B cell (primary cell): Measurements from ENCODE around the gene CAMK2G. TPM values are rescaled to one million over a fixed set of nuclear protein-coding genes. Genes with fewer than 3 reads are reported as not detected.

Experiments used
- ATAC-seq: fragments of 200-7000 bp; cut with Tn5 transposase; one replicate; pipeline ENCODE4 v1.10.0; 2021; ENCODE audit warnings: low read depth, mild to moderate bottlenecking, moderate number of reproducible peaks, moderate library complexity
- CTCF ChIA-PET: fragments of 350-600 bp; sonication (Branson Sonifier 250); formaldehyde crosslinking; loops from one replicate; lab custom pipeline; 2021; ENCODE audit warnings: antibody characterized with exemption, inconsistent platforms; lab: Charles Lee
- POLR2A ChIA-PET: fragments of 350-600 bp; sonication (Branson Sonifier 250); formaldehyde crosslinking; loops from one replicate; lab custom pipeline; 2021; ENCODE audit warnings: antibody characterized with exemption; lab: Charles Lee
- DNase-seq: peaks from one replicate; pipeline ENCODE4 v3.0.0; 2013
- H2AFZ ChIP-seq: 2 replicates; pipeline ENCODE4 v1.6.1; 2012; ENCODE audit warnings: mild to moderate bottlenecking, low read depth, low read length; ENCODE audit not compliant: insufficient read depth, poor library complexity, severe bottlenecking
- H3K27ac ChIP-seq, 2 donors: 1 replicate in 1 of 2; 2 replicates in 1 of 2; pipeline ENCODE4 v1.5.1; 2012 to 2013; ENCODE audit warnings: low read length in 2 of 2, mild to moderate bottlenecking in 2 of 2, moderate library complexity in 1 of 2
- H3K27me3 ChIP-seq, 4 experiments: fragments of 200-600 bp in 1 of 4; sonication (generic) in 1 of 4; replicated peaks in 1 of 4; 1 replicate in 2 of 4; 2 replicates in 2 of 4; pipeline versions ENCODE4 v1.6.1 to v1.7.0; 2013 to 2016; ENCODE audit warnings: low read length in 3 of 4, mild to moderate bottlenecking in 2 of 4, mixed read lengths in 1 of 4, moderate library complexity in 1 of 4; ENCODE audit not compliant: insufficient read depth in 4 of 4, control insufficient read depth in 3 of 4; ENCODE audit errors: control extremely low read depth in 1 of 4
- H3K36me3 ChIP-seq, 2 experiments: replicated peaks in 1 of 2; 1 replicate in 1 of 2; 2 replicates in 1 of 2; pipeline versions ENCODE4 v1.6.1 to v1.7.1; 2013; ENCODE audit warnings: low read length in 1 of 2; ENCODE audit not compliant: insufficient read depth in 2 of 2, control insufficient read depth in 1 of 2; ENCODE audit errors: control extremely low read depth in 1 of 2, extremely low read depth in 1 of 2
- H3K4me1 ChIP-seq, 2 donors: fragments of 200-600 bp in 1 of 2; sonication (generic) in 1 of 2; 1 replicate in 1 of 2; 2 replicates in 1 of 2; pipeline versions ENCODE4 v1.5.1 to v1.6.1; 2013 to 2017; ENCODE audit warnings: low read length in 2 of 2; ENCODE audit not compliant: control insufficient read depth in 2 of 2, insufficient read depth in 2 of 2
- H3K4me2 ChIP-seq: replicated peaks from 2 replicates; pipeline ENCODE3; 2012; ENCODE audit warnings: mild to moderate bottlenecking, low read depth, low read length; ENCODE audit not compliant: poor library complexity, severe bottlenecking
- H3K4me3 ChIP-seq, 5 experiments: fragments of 200-600 bp in 1 of 5; sonication (generic) in 1 of 5; 1 replicate in 3 of 5; 2 replicates in 2 of 5; pipeline versions ENCODE4 v1.5.1 to v1.7.0; 2011 to 2016; ENCODE audit warnings: low read length in 4 of 5, mild to moderate bottlenecking in 4 of 5, low read depth in 2 of 5, control low read depth in 1 of 5, moderate library complexity in 1 of 5; ENCODE audit not compliant: insufficient read depth in 1 of 5; ENCODE audit errors: control extremely low read depth in 1 of 5, extremely low read depth in 1 of 5
- H3K79me2 ChIP-seq: fragments of 200-600 bp; sonication (generic); one replicate; pipeline ENCODE4 v1.6.0; 2016; ENCODE audit warnings: low read length; ENCODE audit not compliant: control insufficient read depth, insufficient read depth
- H3K9ac ChIP-seq: fragments of 200-600 bp; sonication (generic); 2 replicates; pipeline ENCODE4 v1.6.1; 2017; ENCODE audit warnings: mild to moderate bottlenecking, low read length, moderate library complexity
- H3K9me3 ChIP-seq, 3 donors: one replicate each; pipeline versions ENCODE4 v1.6.1 to v1.7.1; 2013; ENCODE audit warnings: low read length in 2 of 3; ENCODE audit not compliant: control insufficient read depth in 2 of 3, insufficient read depth in 1 of 3; ENCODE audit errors: control extremely low read depth in 1 of 3
- H4K20me1 ChIP-seq: 2 replicates; pipeline ENCODE4 v1.6.0; 2012; ENCODE audit warnings: mild to moderate bottlenecking, low read length; ENCODE audit not compliant: insufficient read depth, control insufficient read depth, poor library complexity, severe bottlenecking
- H3K27ac Mint-ChIP-seq: one replicate; pipeline ENCODE4 v1.8.0; 2021; ENCODE audit warnings: mixed read lengths
- H3K27me3 Mint-ChIP-seq: one replicate; pipeline ENCODE4 v1.8.0; 2021; ENCODE audit warnings: mixed read lengths
- H3K4me1 Mint-ChIP-seq: one replicate; pipeline ENCODE4 v1.8.0; 2021; ENCODE audit warnings: mixed read lengths
- H3K4me3 Mint-ChIP-seq: one replicate; pipeline ENCODE4 v1.8.0; 2021; ENCODE audit warnings: mixed read lengths
- H3K9me3 Mint-ChIP-seq: one replicate; pipeline ENCODE4 v1.8.0; 2022; ENCODE audit warnings: mixed read lengths; ENCODE audit not compliant: insufficient read depth
- EZH2 ChIP-seq: IDR thresholded peaks from 2 replicates; pipeline ENCODE4 v1.6.1; 2012; ENCODE audit warnings: borderline replicate concordance, low read depth, mild to moderate bottlenecking, moderate library complexity, low read length; ENCODE audit not compliant: insufficient read depth, poor library complexity, severe bottlenecking
- WGBS: methylation state at CpG from one replicate; pipeline ENCODE4 v1.1.5; 2013; ENCODE audit warnings: missing lambda C conversion rate; ENCODE audit not compliant: insufficient coverage; 5-methylcytosine and 5-hydroxymethylcytosine counted together
- intact Hi-C: fragments of 100-400 bp; cut with micrococcal nuclease; formaldehyde crosslinking; loops from one replicate; pipeline ENCODE4 v1.10.0; 2022
- polyA plus RNA-seq: library from polyadenylated mRNA; depleted of rRNA; stranded (reverse); fragments of >200 nt; gene quantifications from 2 replicates; pipeline ENCODE4 v1.2.3, GENCODE V29; 2012
- total RNA-seq, 2 donors: library from RNA; stranded (reverse); fragments of 120-200 nt in 1 of 2; gene quantifications; 1 replicate in 1 of 2; 2 replicates in 1 of 2; pipeline versions ENCODE4 v1.2.3 to v1.2.4, GENCODE V29; 2013 to 2022
- TF ChIP-seq, protein P1 (sequence below): fragments of 200-600 bp; IDR thresholded peaks from one replicate; pipeline ENCODE4 v1.8.0; 2022; ENCODE audit warnings: antibody characterized with exemption, mild to moderate bottlenecking

Gene CAMK2G
- total and polyA plus RNA-seq, 2 donors (not counting 1 experiment from before 2014, with no cell fraction given) = 42.7 to 48.7 TPM

DNA sequence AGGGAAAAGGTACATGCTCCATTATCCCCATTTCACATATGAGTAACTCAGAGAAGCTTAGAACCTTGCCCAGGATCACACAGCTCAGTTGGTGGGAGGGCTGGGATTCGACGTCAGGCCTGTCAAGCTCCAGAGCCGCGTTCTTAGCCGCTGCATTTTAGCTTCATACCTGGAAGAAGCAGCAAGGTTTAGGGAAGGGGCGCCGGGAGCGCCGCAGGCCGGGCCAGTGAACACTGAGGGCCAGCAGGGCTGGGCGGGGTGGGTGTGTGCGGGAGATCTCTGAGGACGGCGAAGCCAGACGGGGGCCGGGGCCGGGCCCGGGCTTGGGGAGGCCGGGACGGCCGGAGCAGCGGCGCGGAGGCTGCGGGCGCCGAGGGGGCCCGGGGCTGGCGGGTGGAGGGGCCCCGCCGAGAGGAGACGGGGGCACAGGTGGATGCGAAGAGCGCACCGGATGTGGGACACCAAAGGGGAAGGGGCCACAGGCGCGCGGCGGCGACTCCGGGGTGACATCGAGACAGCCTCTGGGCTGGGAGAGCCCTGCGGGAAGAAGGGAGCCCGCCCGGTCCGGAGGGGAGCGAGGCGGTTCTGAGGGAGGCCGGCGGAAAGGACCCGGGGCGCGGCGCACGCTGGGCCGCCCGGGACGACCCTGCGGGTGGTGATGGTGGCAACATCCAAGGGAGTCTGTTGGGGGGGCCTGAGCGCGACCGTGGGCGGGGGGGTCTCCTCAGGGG lies 63.5 kb downstream of the CAMK2G start:
- H3K4me1 Mint-ChIP-seq = peaks cover 33% of the 10 kb centered on the region
- peak overlapping the region; percentile 88 for H3K4me3 Mint-ChIP-seq
- H3K9me3 Mint-ChIP-seq = no peaks in the 10 kb centered on the region
- CTCF ChIA-PET = interaction anchor here (1.2 to 2.6 kb wide), 5 partner anchors 25 to 69 kb away, joined by 3 to 13 read pairs (median 5); partner anchors contain the start of genes CAMK2G and ZSWIM8
- H3K27ac ChIP-seq = peak overlapping the region; percentile 52 to 94
- no peaks in the 10 kb centered on the region for H3K27me3 ChIP-seq
- H3K27ac Mint-ChIP-seq = peak overlapping the region; percentile 93
- no peaks in the 10 kb centered on the region for H3K9me3 ChIP-seq
- peaks cover 4 to 26% of the 10 kb centered on the region in 2 donors for H3K4me1 ChIP-seq
- H3K9ac ChIP-seq = peak overlapping the region; percentile 94
- peak overlapping the region; percentile 83 for H2AFZ ChIP-seq
- H4K20me1 ChIP-seq = peaks cover 27% of the 10 kb centered on the region
- peaks cover 0 to 36% of the 10 kb centered on the region in 2 experiments for H3K36me3 ChIP-seq
- POLR2A ChIA-PET = interaction anchor here (0.5 to 2.0 kb wide), 6 partner anchors 12 to 315 kb away, joined by 3 to 7 read pairs (median 5); partner anchors contain the start of genes PPP3CB and ZSWIM8
- H3K27me3 Mint-ChIP-seq = no peaks in the 10 kb centered on the region
- peak; percentile 7 for ATAC-seq
- peak overlapping the region; percentile 90 for H3K4me2 ChIP-seq
- WGBS = under 1% methylated on average over 63 of the region's 63 CpGs
- intact Hi-C loops = loop anchor here (1.0 to 5.0 kb wide), 5 partner anchors 26 to 187 kb away; partner anchors contain the start of genes SEC24C, VCL and ZSWIM8
- peak overlapping the region; percentile 58 to 83 (median 76) for H3K4me3 ChIP-seq
- TF ChIP-seq, protein P1, sequence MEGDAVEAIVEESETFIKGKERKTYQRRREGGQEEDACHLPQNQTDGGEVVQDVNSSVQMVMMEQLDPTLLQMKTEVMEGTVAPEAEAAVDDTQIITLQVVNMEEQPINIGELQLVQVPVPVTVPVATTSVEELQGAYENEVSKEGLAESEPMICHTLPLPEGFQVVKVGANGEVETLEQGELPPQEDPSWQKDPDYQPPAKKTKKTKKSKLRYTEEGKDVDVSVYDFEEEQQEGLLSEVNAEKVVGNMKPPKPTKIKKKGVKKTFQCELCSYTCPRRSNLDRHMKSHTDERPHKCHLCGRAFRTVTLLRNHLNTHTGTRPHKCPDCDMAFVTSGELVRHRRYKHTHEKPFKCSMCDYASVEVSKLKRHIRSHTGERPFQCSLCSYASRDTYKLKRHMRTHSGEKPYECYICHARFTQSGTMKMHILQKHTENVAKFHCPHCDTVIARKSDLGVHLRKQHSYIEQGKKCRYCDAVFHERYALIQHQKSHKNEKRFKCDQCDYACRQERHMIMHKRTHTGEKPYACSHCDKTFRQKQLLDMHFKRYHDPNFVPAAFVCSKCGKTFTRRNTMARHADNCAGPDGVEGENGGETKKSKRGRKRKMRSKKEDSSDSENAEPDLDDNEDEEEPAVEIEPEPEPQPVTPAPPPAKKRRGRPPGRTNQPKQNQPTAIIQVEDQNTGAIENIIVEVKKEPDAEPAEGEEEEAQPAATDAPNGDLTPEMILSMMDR = no peak
- TF ChIP-seq EZH2 = no peak
- H3K79me2 ChIP-seq = peaks cover 44% of the 10 kb centered on the region
- no peak for DNase-seq

DNA sequence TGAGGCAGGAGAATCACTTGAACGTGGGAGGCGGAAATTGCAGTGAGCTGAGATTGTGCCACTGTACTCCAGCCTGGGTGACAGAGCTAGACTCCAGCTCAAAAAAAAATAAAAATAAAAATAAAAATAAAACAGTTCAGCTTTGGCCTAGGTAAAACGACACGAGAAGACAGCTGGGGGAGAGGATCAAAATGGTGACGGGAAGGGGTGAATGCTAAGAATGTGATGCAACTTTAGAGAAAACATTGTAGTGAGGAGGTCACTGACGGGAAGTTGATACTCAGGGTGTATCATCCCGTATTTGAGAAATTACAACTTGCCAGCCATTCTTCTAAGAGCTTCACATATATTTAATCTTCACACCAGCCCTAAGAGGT lies 64.0 kb downstream of the CAMK2G start:
- ATAC-seq (no peak), DNase-seq (no peak)
- Histone ChIP-seq H3K4me1 (peaks cover 4 to 26% of the 10 kb centered on the region in 2 donors), H3K79me2 (peaks cover 49% of the 10 kb centered on the region), H3K4me3 (peak overlapping the region; percentile 58 to 83 (median 76)), H3K9me3 (no peaks in the 10 kb centered on the region), H3K36me3 (peaks cover 0 to 38% of the 10 kb centered on the region in 2 experiments), H2AFZ (peak overlapping the region; percentile 83), H4K20me1 (peaks cover 32% of the 10 kb centered on the region), H3K27me3 (no peaks in the 10 kb centered on the region), H3K9ac (peak overlapping the region; percentile 94), H3K4me2 (peak overlapping the region; percentile 90), H3K27ac (peak overlapping the region in 1 of 2 donors; percentile 94)
- ChIA-PET POLR2A (interaction anchor here (0.8 to 2.0 kb wide), 3 partner anchors 11 to 315 kb away, joined by 3 to 6 read pairs (median 6); partner anchors contain the start of gene PPP3CB), CTCF (interaction anchor here (1.2 to 2.6 kb wide), 5 partner anchors 25 to 69 kb away, joined by 3 to 13 read pairs (median 5); partner anchors contain the start of genes CAMK2G and ZSWIM8)
- 92% methylated on average over 5 of the region's 7 CpGs for WGBS
- no peak for TF ChIP-seq EZH2
- TF ChIP-seq, protein P1 = no peak
- Mint-ChIP-seq H3K27ac (peak overlapping the region; percentile 91), H3K9me3 (no peaks in the 10 kb centered on the region), H3K4me1 (peaks cover 33% of the 10 kb centered on the region), H3K4me3 (peak overlapping the region; percentile 88), H3K27me3 (no peaks in the 10 kb centered on the region)
- intact Hi-C loops = loop anchor here (5.0 kb wide), 1 partner anchor 37 kb away; no protein-coding TSS in a partner anchor
